RWPE2 (cell line): ENCODE results near the gene CD74.

Source experiments
- ATAC-seq: fragments of 200-7000 bp; cut with Tn5 transposase; 3 replicates; pipeline ENCODE4 v1.9.1; 2021; ENCODE audit warnings: low read depth
- DNase-seq: peaks from one replicate; pipeline ENCODE4 v3.0.0-alpha.2; 2020; ENCODE audit warnings: low spot score
- H3K27ac ChIP-seq: fragments of 450-650 bp; 2 replicates; pipeline ENCODE4 v1.5.1; 2017; ENCODE audit warnings: mild to moderate bottlenecking; ENCODE audit not compliant: poor library complexity, severe bottlenecking
- H3K27me3 ChIP-seq: fragments of 250-450 bp; sonication (Bioruptor Pico); 2 replicates; pipeline ENCODE4 v1.5.1; 2021; ENCODE audit warnings: mild to moderate bottlenecking, moderate library complexity; ENCODE audit not compliant: insufficient read depth, poor library complexity, severe bottlenecking
- H3K36me3 ChIP-seq: fragments of 250-450 bp; sonication (Bioruptor Pico); 2 replicates; pipeline ENCODE4 v1.5.1; 2020; ENCODE audit warnings: low read depth, mild to moderate bottlenecking, moderate library complexity
- H3K4me1 ChIP-seq: fragments of 250-450 bp; sonication (Bioruptor Pico); 2 replicates; pipeline ENCODE4 v1.5.1; 2021; ENCODE audit warnings: mild to moderate bottlenecking, moderate library complexity; ENCODE audit not compliant: insufficient read depth, poor library complexity, severe bottlenecking
- H3K4me3 ChIP-seq: fragments of 250-450 bp; sonication (Bioruptor Pico); 2 replicates; pipeline ENCODE4 v1.5.1; 2021; ENCODE audit warnings: mild to moderate bottlenecking, moderate library complexity; ENCODE audit not compliant: severe bottlenecking
- H3K9me3 ChIP-seq: fragments of 250-450 bp; sonication (Bioruptor Pico); 2 replicates; pipeline ENCODE4 v1.5.1; 2021; ENCODE audit warnings: mild to moderate bottlenecking, moderate library complexity; ENCODE audit not compliant: severe bottlenecking
- TF ChIP-seq, protein P1 (sequence below): fragments of 450-650 bp; IDR thresholded peaks from one replicate; pipeline ENCODE4 v1.5.1; 2017; ENCODE audit warnings: mild to moderate bottlenecking, moderate library complexity; ENCODE audit not compliant: poor library complexity, severe bottlenecking

CD74 gene

GRCh38 chr5:150400316-150401075 is 12.2 kb downstream of the CD74 start:
- TF ChIP-seq, protein P1, sequence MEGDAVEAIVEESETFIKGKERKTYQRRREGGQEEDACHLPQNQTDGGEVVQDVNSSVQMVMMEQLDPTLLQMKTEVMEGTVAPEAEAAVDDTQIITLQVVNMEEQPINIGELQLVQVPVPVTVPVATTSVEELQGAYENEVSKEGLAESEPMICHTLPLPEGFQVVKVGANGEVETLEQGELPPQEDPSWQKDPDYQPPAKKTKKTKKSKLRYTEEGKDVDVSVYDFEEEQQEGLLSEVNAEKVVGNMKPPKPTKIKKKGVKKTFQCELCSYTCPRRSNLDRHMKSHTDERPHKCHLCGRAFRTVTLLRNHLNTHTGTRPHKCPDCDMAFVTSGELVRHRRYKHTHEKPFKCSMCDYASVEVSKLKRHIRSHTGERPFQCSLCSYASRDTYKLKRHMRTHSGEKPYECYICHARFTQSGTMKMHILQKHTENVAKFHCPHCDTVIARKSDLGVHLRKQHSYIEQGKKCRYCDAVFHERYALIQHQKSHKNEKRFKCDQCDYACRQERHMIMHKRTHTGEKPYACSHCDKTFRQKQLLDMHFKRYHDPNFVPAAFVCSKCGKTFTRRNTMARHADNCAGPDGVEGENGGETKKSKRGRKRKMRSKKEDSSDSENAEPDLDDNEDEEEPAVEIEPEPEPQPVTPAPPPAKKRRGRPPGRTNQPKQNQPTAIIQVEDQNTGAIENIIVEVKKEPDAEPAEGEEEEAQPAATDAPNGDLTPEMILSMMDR = no peak
- DNase-seq = no peak
- no peak overlapping the region for H3K4me3 ChIP-seq
- ATAC-seq = no peak
- no peak overlapping the region for H3K27ac ChIP-seq
- peaks cover 56% of the 10 kb centered on the region for H3K36me3 ChIP-seq
- no peaks in the 10 kb centered on the region for H3K9me3 ChIP-seq
- no peaks in the 10 kb centered on the region for H3K27me3 ChIP-seq
- no peaks in the 10 kb centered on the region for H3K4me1 ChIP-seq

DNA sequence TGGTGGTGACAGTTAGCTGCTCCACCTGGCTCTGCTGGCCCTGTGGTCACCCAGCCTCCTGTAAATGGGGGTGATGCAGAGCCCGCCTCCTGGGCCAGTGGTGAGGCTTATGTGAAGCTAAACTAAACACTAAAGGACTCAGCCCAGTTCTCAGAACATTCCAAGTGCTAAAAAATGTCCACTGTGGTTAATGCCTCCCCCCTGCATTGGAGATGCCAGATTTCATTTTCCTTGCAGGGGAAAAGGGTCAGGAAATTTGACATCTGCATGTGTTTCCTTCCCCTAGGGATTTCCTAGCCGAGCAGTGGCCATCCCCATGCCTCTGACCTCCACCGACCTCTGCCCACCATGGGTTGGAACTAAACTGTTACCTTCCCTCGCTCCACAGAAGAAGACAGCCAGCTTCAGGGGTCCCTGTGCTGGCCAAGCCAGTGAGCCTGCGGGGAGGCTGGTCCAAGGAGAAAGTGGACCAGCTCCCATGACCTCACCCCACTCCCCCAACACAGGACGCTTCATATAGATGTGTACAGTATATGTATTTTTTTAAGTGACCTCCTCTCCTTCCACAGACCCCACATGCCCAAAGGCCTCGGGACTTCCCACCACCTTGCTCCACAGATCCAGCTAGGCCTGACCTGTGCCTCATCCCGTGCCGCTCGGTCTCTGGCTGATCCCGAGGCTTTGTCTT is 13.0 kb downstream of the CD74 start:
- TF ChIP-seq, protein P1 = no peak
- Histone ChIP-seq H3K9me3 (no peaks in the 10 kb centered on the region), H3K4me3 (no peak overlapping the region), H3K27ac (no peak overlapping the region), H3K36me3 (peaks cover 63% of the 10 kb centered on the region), H3K27me3 (no peaks in the 10 kb centered on the region), H3K4me1 (no peaks in the 10 kb centered on the region)
- no peak for DNase-seq
- no peak for ATAC-seq

- Histone ChIP-seq H3K4me1 (no peaks in the 10 kb centered on the region), H3K36me3 (peaks cover 70% of the 10 kb centered on the region), H3K27me3 (no peaks in the 10 kb centered on the region), H3K9me3 (no peaks in the 10 kb centered on the region), H3K4me3 (no peak overlapping the region), H3K27ac (no peak overlapping the region)
- TF ChIP-seq, protein P1 = no peak
- no peak for DNase-seq
- peak; percentile 36; the same call in 1 of the 3 replicates for ATAC-seq
These were observed 13.8 kb downstream of the CD74 start for GRCh38 chr5:150398722-150399523.

GRCh38 chr5:150397782-150398721 is 14.7 kb downstream of the CD74 start:
- Histone ChIP-seq H3K27ac (no peak overlapping the region), H3K27me3 (no peaks in the 10 kb centered on the region), H3K4me3 (no peak overlapping the region), H3K36me3 (peaks cover 74% of the 10 kb centered on the region), H3K4me1 (no peaks in the 10 kb centered on the region), H3K9me3 (no peaks in the 10 kb centered on the region)
- DNase-seq (no peak), ATAC-seq (no peak)
- TF ChIP-seq, protein P1 = no peak
